Activated T-helper 17 cell treated with anti-CD3 and anti-CD28 coated beads, Interleukin-2, amount 50 U/mL, for 72 hours (primary cell): ENCODE data around the gene TCL1A. TPM values are rescaled to one million over a fixed set of nuclear protein-coding genes. Genes with fewer than 3 reads are reported as not detected.

Source experiments
- total RNA-seq, 2 donors: library from RNA; stranded (reverse); gene quantifications; one replicate each; pipeline ENCODE4 v1.2.3, GENCODE V29; 2022

TCL1A gene
- total RNA-seq, 2 donors from 2014 or later, result not detected

Other genes with a start within 250 kb of the TCL1A start
- gene SYNE3, start 197.5 kb downstream of the TCL1A start, total RNA-seq, result 10 to 100 TPM; 78.9 to 79.1 TPM
- gene GLRX5, start 179.1 kb downstream of the TCL1A start, total RNA-seq, result 10 to 100 TPM; 21.5 to 61.4 TPM
- not detected for gene TCL1B, start 27.7 kb downstream of the TCL1A start, total RNA-seq
- gene TUNAR, start 162.7 kb upstream of the TCL1A start, total RNA-seq, result not detected